Renal pelvis (tissue), 12 donors: ENCODE measurements around the gene SNRPB2. TPM values are rescaled to one million over a fixed set of nuclear protein-coding genes. Genes with fewer than 3 reads are reported as not detected.

ENCODE experiments used
- DNase-seq: peaks from one replicate; pipeline ENCODE4 v3.0.0-alpha.2; 2013
- long read RNA-seq, 16 experiments: transcript quantifications; one replicate each; lab custom pipeline, GENCODE V29; 2026
- polyA plus RNA-seq, 3 donors: library from polyadenylated mRNA; unstranded; fragments of 120-200 nt; gene quantifications; one replicate each; pipeline ENCODE4 v1.2.1, GENCODE V29; 2013; ENCODE audit not compliant: insufficient read length in 3 of 3

SNRPB2 gene
- polyA plus RNA-seq: 100 to 1,000 TPM; 101 to 113 (median 108) TPM
- long read RNA-seq, donor 1, transcript SNRPB2-201 (7 exons, 2,452 nt): major isoform, 29 of 128 reads
- long read RNA-seq, donor 1, transcript SNRPB2-202 (7 exons, 1,588 nt): minor isoform, 23 of 128 reads
- long read RNA-seq, donor 1, partial matches to known transcripts: 74 of 128 reads
- long read RNA-seq, donor 1, other reads (novel, unspliced or antisense): 0 of 128 reads
- long read RNA-seq, donor 2, transcript SNRPB2-202 (7 exons, 1,588 nt): minor isoform, 27 of 154 reads
- long read RNA-seq, donor 2, transcript SNRPB2-201 (7 exons, 2,452 nt): major isoform, 53 of 154 reads
- long read RNA-seq, donor 2, partial matches to known transcripts: 72 of 154 reads
- long read RNA-seq, donor 2, other reads (novel, unspliced or antisense): 0 of 154 reads
- long read RNA-seq, donor 3, transcript SNRPB2-201 (7 exons, 2,452 nt): minor isoform, 19 of 109 reads
- long read RNA-seq, donor 3, transcript SNRPB2-202 (7 exons, 1,588 nt): major isoform, 37 of 109 reads
- long read RNA-seq, donor 3, partial matches to known transcripts: 52 of 109 reads
- long read RNA-seq, donor 3, other reads (novel, unspliced or antisense): 0 of 109 reads
- long read RNA-seq, donor 4, transcript SNRPB2-201 (7 exons, 2,452 nt): major isoform, 50 of 170 reads
- long read RNA-seq, donor 4, transcript SNRPB2-202 (7 exons, 1,588 nt): minor isoform, 28 of 170 reads
- long read RNA-seq, donor 4, partial matches to known transcripts: 90 of 170 reads
- long read RNA-seq, donor 4, other reads (novel, unspliced or antisense): 0 of 170 reads
- long read RNA-seq, donor 5, transcript SNRPB2-201 (7 exons, 2,452 nt): major isoform, 13 of 79 reads
- long read RNA-seq, donor 5, transcript SNRPB2-202 (7 exons, 1,588 nt): minor isoform, 11 of 79 reads
- long read RNA-seq, donor 5, partial matches to known transcripts: 53 of 79 reads
- long read RNA-seq, donor 5, other reads (novel, unspliced or antisense): 0 of 79 reads
- long read RNA-seq, donor 6, transcript SNRPB2-202 (7 exons, 1,588 nt): minor isoform, 19 of 77 reads
- long read RNA-seq, donor 6, transcript SNRPB2-201 (7 exons, 2,452 nt): major isoform, 27 of 77 reads
- long read RNA-seq, donor 6, partial matches to known transcripts: 30 of 77 reads
- long read RNA-seq, donor 6, other reads (novel, unspliced or antisense): 0 of 77 reads
- long read RNA-seq, donor 7, transcript SNRPB2-201 (7 exons, 2,452 nt): major isoform, 19 of 179 reads
- long read RNA-seq, donor 7, transcript SNRPB2-202 (7 exons, 1,588 nt): major isoform, 19 of 179 reads
- long read RNA-seq, donor 7, partial matches to known transcripts: 138 of 179 reads
- long read RNA-seq, donor 7, other reads (novel, unspliced or antisense): 0 of 179 reads
- long read RNA-seq, donor 8, transcript SNRPB2-203 (3 exons, 540 nt): minor isoform, 7 of 51 reads
- long read RNA-seq, donor 8, transcript SNRPB2-201 (7 exons, 2,452 nt): major isoform, 16 of 51 reads
- long read RNA-seq, donor 8, partial matches to known transcripts: 25 of 51 reads
- long read RNA-seq, donor 8, other reads (novel, unspliced or antisense): 0 of 51 reads
- long read RNA-seq, donor 9, transcript SNRPB2-203 (3 exons, 540 nt): minor isoform, 12 of 159 reads
- long read RNA-seq, donor 9, transcript SNRPB2-202 (7 exons, 1,588 nt): minor isoform, 28 of 159 reads
- long read RNA-seq, donor 9, transcript SNRPB2-201 (7 exons, 2,452 nt): major isoform, 32 of 159 reads
- long read RNA-seq, donor 9, partial matches to known transcripts: 87 of 159 reads
- long read RNA-seq, donor 9, other reads (novel, unspliced or antisense): 0 of 159 reads
- long read RNA-seq, donor 10, transcript SNRPB2-202 (7 exons, 1,588 nt): minor isoform, 19 of 118 reads
- long read RNA-seq, donor 10, transcript SNRPB2-201 (7 exons, 2,452 nt): major isoform, 27 of 118 reads
- long read RNA-seq, donor 10, transcript SNRPB2-203 (3 exons, 540 nt): minor isoform, 7 of 118 reads
- long read RNA-seq, donor 10, partial matches to known transcripts: 65 of 118 reads
- long read RNA-seq, donor 10, other reads (novel, unspliced or antisense): 0 of 118 reads
- long read RNA-seq, donor 11, transcript SNRPB2-202 (7 exons, 1,588 nt): major isoform, 11 of 100 reads
- long read RNA-seq, donor 11, transcript SNRPB2-201 (7 exons, 2,452 nt): minor isoform, 8 of 100 reads
- long read RNA-seq, donor 11, partial matches to known transcripts: 79 of 100 reads
- long read RNA-seq, donor 11, other reads (novel, unspliced or antisense): 0 of 100 reads
- long read RNA-seq, donor 12, transcript SNRPB2-201 (7 exons, 2,452 nt): major isoform, 61 of 208 reads
- long read RNA-seq, donor 12, transcript SNRPB2-202 (7 exons, 1,588 nt): minor isoform, 24 of 208 reads
- long read RNA-seq, donor 12, transcript SNRPB2-203 (3 exons, 540 nt): minor isoform, 7 of 208 reads
- long read RNA-seq, donor 12, partial matches to known transcripts: 116 of 208 reads
- long read RNA-seq, donor 12, other reads (novel, unspliced or antisense): 0 of 208 reads
- long read RNA-seq, donor 13, transcript SNRPB2-202 (7 exons, 1,588 nt): minor isoform, 7 of 67 reads
- long read RNA-seq, donor 13, transcript SNRPB2-201 (7 exons, 2,452 nt): major isoform, 18 of 67 reads
- long read RNA-seq, donor 13, partial matches to known transcripts: 40 of 67 reads
- long read RNA-seq, donor 13, other reads (novel, unspliced or antisense): 0 of 67 reads
- long read RNA-seq, donor 14, transcript SNRPB2-203 (3 exons, 540 nt): minor isoform, 6 of 244 reads
- long read RNA-seq, donor 14, transcript SNRPB2-201 (7 exons, 2,452 nt): major isoform, 29 of 244 reads
- long read RNA-seq, donor 14, transcript SNRPB2-202 (7 exons, 1,588 nt): minor isoform, 19 of 244 reads
- long read RNA-seq, donor 14, partial matches to known transcripts: 190 of 244 reads
- long read RNA-seq, donor 14, other reads (novel, unspliced or antisense): 0 of 244 reads
- long read RNA-seq, donor 15, transcript SNRPB2-202 (7 exons, 1,588 nt): major isoform, 32 of 175 reads
- long read RNA-seq, donor 15, transcript SNRPB2-201 (7 exons, 2,452 nt): minor isoform, 29 of 175 reads
- long read RNA-seq, donor 15, partial matches to known transcripts: 111 of 175 reads
- long read RNA-seq, donor 15, other reads (novel, unspliced or antisense): 0 of 175 reads
- long read RNA-seq, donor 16, transcript SNRPB2-201 (7 exons, 2,452 nt): major isoform, 31 of 196 reads
- long read RNA-seq, donor 16, transcript SNRPB2-202 (7 exons, 1,588 nt): minor isoform, 29 of 196 reads
- long read RNA-seq, donor 16, partial matches to known transcripts: 133 of 196 reads
- long read RNA-seq, donor 16, other reads (novel, unspliced or antisense): 0 of 196 reads

GRCh38 chr20:16729565-16730460 lies at the start of gene SNRPB2:
Gene SNRPB2, plus strand, starts transcription at chr20:16730026. Its CDS starts 1,677 bp downstream, at chr20:16731703.
- peak; percentile 95 for DNase-seq

GRCh38 chr20:16684416-16684815 lies 45.4 kb upstream of the SNRPB2 start:
- no peak for DNase-seq

GRCh38 chr20:16689906-16690305 lies 39.9 kb upstream of the SNRPB2 start:
- no peak for DNase-seq

DNA sequence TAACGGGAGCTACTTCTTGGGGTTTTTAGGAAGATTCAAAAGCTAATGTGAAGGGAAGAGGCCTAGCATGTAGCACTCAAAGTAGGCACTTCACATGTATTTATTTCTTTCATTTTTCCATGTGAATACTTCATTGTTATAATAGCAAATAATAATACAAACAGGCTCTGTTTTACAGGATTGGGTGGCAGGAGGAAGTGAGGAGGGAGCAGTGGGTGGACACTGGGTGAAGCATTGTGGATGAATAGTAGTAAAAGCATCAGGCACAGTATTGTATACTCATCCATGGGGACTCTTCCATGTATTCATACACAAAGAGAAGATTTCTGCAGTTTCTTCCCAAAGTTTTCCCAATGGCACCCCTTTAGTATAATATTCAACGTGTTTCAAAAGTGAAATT lies 38.4 kb upstream of the SNRPB2 start:
- no peak for DNase-seq

DNA sequence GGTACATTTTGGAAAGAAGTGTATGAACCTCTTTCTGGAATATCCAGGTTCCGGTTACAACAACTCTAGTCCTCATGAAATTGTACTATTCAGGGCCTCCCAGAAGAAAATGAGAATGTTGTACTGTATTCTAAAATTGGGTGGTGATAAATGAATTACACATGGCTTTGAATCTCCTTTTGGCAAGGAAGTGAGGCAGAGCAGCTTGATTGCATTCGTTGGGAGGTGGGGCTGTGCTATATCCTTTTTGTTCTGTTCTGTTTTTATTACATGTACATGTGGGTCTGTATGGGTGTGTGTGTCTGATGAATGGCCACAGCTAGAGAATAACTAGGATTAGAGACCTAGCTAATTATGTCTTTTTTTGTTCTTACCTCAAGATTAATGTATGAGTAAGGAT lies 37.8 kb upstream of the SNRPB2 start:
- DNase-seq: no peak

GRCh38 chr20:16692442-16692841 lies 37.4 kb upstream of the SNRPB2 start:
- no peak for DNase-seq

GRCh38 chr20:16693278-16693677 lies 36.5 kb upstream of the SNRPB2 start:
- no peak for DNase-seq

DNA sequence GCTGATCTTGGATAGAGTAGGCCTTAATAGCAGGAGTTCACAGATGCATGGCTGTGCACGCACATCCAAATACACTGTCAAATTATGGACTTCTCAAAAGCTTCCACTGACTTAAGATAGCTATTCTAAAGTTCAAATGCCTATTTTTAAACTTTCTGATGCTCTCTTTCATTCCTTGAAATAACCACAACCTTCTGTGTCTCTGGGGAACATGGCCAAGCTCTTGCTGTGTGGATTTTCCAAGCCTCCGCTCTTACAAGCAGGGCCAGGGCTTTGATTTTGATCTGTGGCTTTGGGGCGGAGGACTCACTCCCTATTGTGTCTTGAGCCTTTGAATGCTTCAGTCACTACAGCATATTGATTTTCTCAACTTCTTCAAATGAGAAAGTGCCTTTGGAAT lies 35.7 kb upstream of the SNRPB2 start:
- no peak for DNase-seq

- DNase-seq: no peak
Measured at GRCh38 chr20:16695628-16696027, 34.2 kb upstream of the SNRPB2 start.

GRCh38 chr20:16699293-16699692 lies 30.5 kb upstream of the SNRPB2 start:
- no peak for DNase-seq

- no peak for DNase-seq
Measured at GRCh38 chr20:16701296-16701695, 28.5 kb upstream of the SNRPB2 start.

DNA sequence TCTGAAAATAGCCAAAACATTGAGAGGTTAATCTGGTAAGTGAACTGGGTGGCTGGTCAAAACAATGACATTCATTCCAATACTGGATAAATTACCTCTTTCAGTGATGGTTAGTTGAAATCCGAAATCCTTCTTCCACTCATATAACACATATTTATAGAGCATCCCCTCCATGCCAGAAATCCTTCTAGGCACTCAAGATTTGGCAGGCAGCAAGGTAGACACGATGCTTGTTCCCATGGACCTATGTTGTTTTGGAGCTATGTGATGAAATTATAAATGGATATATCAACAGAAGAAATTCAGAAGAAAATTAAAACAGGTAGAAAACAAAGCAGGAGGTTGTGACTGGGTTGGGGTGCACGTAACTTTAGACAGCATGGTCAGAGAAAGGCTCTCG lies 26.3 kb upstream of the SNRPB2 start:
- no peak for DNase-seq

DNA sequence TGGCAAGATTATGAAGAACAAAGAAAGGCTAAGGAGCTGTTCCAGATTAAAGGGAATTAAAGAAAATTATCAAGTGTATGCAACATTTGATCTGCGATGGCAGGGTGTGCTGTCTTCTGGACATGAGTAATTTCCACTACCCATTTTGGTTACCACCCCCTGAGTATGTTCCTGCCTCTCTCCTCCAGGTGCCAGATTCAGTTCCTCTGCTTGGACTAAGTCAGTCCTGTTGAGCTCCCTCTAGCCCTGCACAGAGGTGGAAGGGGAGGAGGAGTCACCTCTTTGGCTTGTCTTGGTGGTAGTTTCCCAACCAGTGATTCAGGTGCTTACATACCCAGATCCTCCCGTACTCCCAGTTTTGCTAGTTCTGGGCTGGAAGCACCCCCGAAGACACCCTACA lies 22.2 kb upstream of the SNRPB2 start:
- DNase-seq: no peak

DNA sequence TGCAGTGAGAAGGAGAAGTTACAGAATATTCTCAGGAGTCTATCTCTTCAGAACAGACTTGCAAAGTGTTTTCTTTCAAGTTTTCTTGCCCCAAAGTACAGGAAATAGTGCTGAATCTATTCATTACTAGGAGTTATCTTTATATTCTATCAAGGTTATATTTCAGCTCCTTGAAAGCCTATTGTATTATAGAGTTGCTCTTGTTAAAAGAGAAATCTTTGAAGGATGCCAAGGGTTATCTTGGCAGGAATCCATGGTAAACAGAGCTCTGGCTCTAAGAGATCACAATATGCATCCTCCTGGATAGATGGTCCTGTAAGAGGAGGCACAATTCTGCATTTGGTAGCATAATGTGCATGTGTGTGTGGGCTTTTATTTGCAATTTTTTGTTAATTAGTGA lies 21.2 kb upstream of the SNRPB2 start:
- DNase-seq: no peak

GRCh38 chr20:16709017-16709416 lies 20.8 kb upstream of the SNRPB2 start:
- DNase-seq: no peak

DNA sequence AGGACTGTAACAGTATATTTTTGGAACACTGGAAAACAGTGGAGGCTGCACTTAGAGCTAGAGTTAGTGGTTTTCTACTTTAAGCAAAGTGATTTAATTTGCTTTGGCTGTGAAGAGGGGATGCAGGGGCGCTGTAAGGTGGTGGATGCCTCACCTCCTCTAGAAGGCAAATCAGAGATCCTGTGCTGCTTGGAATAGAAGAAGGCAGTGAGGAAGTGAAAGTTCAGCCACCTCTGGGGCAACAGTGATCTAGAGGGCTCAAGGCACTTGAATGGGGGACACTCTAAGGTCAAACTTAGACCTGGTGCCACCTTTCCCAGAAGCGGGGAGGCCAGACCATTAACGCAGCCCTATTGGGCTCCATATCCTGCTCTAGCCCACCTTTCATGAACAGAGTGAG lies 19.0 kb upstream of the SNRPB2 start:
- no peak for DNase-seq
